GM12878 (cell line): ENCODE data around the gene TMEM170B. TPM values are rescaled to one million over a fixed set of nuclear protein-coding genes. Genes with fewer than 3 reads are reported as not detected.

ENCODE experiments used
- ATAC-seq: fragments of 200-7000 bp; cut with Tn5 transposase; 3 replicates; pipeline ENCODE4 v1.9.1; 2020; ENCODE audit warnings: mild to moderate bottlenecking, moderate library complexity
- BruUV-seq: library from RNA; stranded (reverse); fragments of 400-500 nt; replicated peaks from 2 replicates; lab custom pipeline; 2021; lab: Mats Ljungman, UMichigan
- CTCF ChIA-PET: fragments of 300-600 bp; sonication (Branson Sonifier 250); formaldehyde crosslinking; extraction: SDS; loops from one replicate; lab custom pipeline; 2021; ENCODE audit warnings: inconsistent platforms; lab: Yijun Ruan, JAX
- POLR2A ChIA-PET: fragments of 350-600 bp; formaldehyde crosslinking; extraction: SDS; loops from one replicate; lab custom pipeline; 2021; ENCODE audit warnings: inconsistent platforms; lab: Charles Lee
- RAD21 ChIA-PET: fragments of 300-600 bp; sonication (Branson Sonifier 250); formaldehyde crosslinking; loops from one replicate; lab custom pipeline; 2023; ENCODE audit warnings: antibody characterized with exemption; ENCODE audit not compliant: unreplicated experiment; lab: Charles Lee
- SMC1A ChIA-PET: fragments of 300-600 bp; sonication (Branson Sonifier 250); formaldehyde crosslinking; loops from one replicate; lab custom pipeline; 2023; ENCODE audit not compliant: unreplicated experiment, uncharacterized antibody; lab: Charles Lee
- DNase-seq: peaks from one replicate; pipeline ENCODE4 v3.0.0-alpha.2; 2011; ENCODE audit warnings: low read depth, low spot score
- FAIRE-seq: peaks from 3 replicates; lab custom pipeline; 2011; peaks lifted over from hg19 to GRCh38; lab: Jason Lieb, UNC
- H2AFZ ChIP-seq: 2 replicates; pipeline ENCODE4 v1.6.0; 2011; ENCODE audit warnings: low read depth, low read length, control low read depth; ENCODE audit not compliant: control insufficient read depth
- H3K27ac ChIP-seq: 2 replicates; pipeline ENCODE4 v1.5.1; 2011; ENCODE audit warnings: control low read depth; ENCODE audit not compliant: control insufficient read depth, insufficient read depth
- H3K27me3 ChIP-seq, 2 experiments: replicated peaks in 1 of 2; 2 replicates each; pipeline versions ENCODE4 v1.6.0 to v1.6.1; 2011; ENCODE audit warnings: low read length in 1 of 2; ENCODE audit not compliant: control insufficient read depth in 2 of 2, insufficient read depth in 2 of 2
- H3K36me3 ChIP-seq, 2 experiments: 2 replicates each; pipeline ENCODE4 v1.5.1; 2011; ENCODE audit warnings: low read length in 1 of 2; ENCODE audit not compliant: control insufficient read depth in 2 of 2, insufficient read depth in 2 of 2
- H3K4me1 ChIP-seq: 2 replicates; pipeline ENCODE4 v1.6.1; 2011; ENCODE audit warnings: mild to moderate bottlenecking, low read length, moderate library complexity, mixed read lengths; ENCODE audit not compliant: control insufficient read depth, insufficient read depth
- H3K4me2 ChIP-seq: 2 replicates; pipeline ENCODE4 v1.6.0; 2011; ENCODE audit warnings: control low read depth; ENCODE audit not compliant: control insufficient read depth, insufficient read depth
- H3K4me3 ChIP-seq: fragments of 200-600 bp; sonication (generic); 2 replicates; pipeline ENCODE4 v1.5.1; 2016
- H3K79me2 ChIP-seq: 2 replicates; pipeline ENCODE4 v1.6.0; 2011; ENCODE audit warnings: low read length; ENCODE audit not compliant: control insufficient read depth, insufficient read depth
- H3K9ac ChIP-seq: 2 replicates; pipeline ENCODE4 v1.8.0; 2011; ENCODE audit warnings: low read length, control low read depth, mixed read lengths; ENCODE audit not compliant: control insufficient read depth, insufficient read depth
- H3K9me3 ChIP-seq: replicated peaks from 3 replicates; pipeline ENCODE4 v1.5.1; 2011; ENCODE audit warnings: mild to moderate bottlenecking, low read length; ENCODE audit not compliant: control insufficient read depth, insufficient read depth
- H4K20me1 ChIP-seq: 2 replicates; pipeline ENCODE4 v1.6.0; 2011; ENCODE audit not compliant: control insufficient read depth, insufficient read depth
- BMI1 ChIP-seq: fragments of 450-650 bp; IDR thresholded peaks from 2 replicates; pipeline ENCODE4 v1.6.1; 2016; ENCODE audit warnings: mild to moderate bottlenecking, moderate library complexity, borderline replicate concordance
- BRCA1 ChIP-seq: IDR thresholded peaks from 2 replicates; pipeline ENCODE4 v1.6.1; 2011; ENCODE audit warnings: low read depth, low read length, improper control_type of control experiment
- IKZF2 ChIP-seq, 2 experiments: fragments of 450-650 bp; IDR thresholded peaks; 2 replicates each; pipeline ENCODE4 v1.6.1; 2017; ENCODE audit warnings: mild to moderate bottlenecking in 2 of 2, moderate library complexity in 2 of 2
- KLF5 ChIP-seq: fragments of 450-650 bp; IDR thresholded peaks from 2 replicates; pipeline ENCODE4 v1.6.1; 2014; ENCODE audit warnings: mild to moderate bottlenecking; ENCODE audit not compliant: partially characterized antibody
- MEF2B ChIP-seq: fragments of 450-650 bp; IDR thresholded peaks from 2 replicates; pipeline ENCODE4 v1.6.1; 2018; ENCODE audit warnings: mild to moderate bottlenecking, moderate library complexity; ENCODE audit not compliant: partially characterized antibody, poor library complexity, severe bottlenecking
- MTA2 ChIP-seq: fragments of 450-650 bp; IDR thresholded peaks from 2 replicates; pipeline ENCODE4 v1.6.1; 2016; ENCODE audit warnings: low read depth, mild to moderate bottlenecking, moderate library complexity
- NBN ChIP-seq: fragments of 450-650 bp; IDR thresholded peaks from 2 replicates; pipeline ENCODE4 v1.6.1; 2016
- NFIC ChIP-seq: IDR thresholded peaks from 2 replicates; pipeline ENCODE4 v1.6.1; 2012; ENCODE audit warnings: low read depth, mild to moderate bottlenecking, inconsistent platforms, low read length, moderate library complexity
- PAX5 ChIP-seq: IDR thresholded peaks from 2 replicates; pipeline ENCODE4 v1.6.1; 2011; ENCODE audit warnings: low read depth, low read length, borderline replicate concordance
- PAX8 ChIP-seq: fragments of 450-650 bp; IDR thresholded peaks from 2 replicates; pipeline ENCODE4 v1.6.1; 2017; ENCODE audit warnings: mild to moderate bottlenecking, moderate library complexity
- POLR2A ChIP-seq: IDR thresholded peaks from 2 replicates; pipeline ENCODE4 v1.6.1; 2011; ENCODE audit warnings: low read depth, mild to moderate bottlenecking, low read length
- RBBP5 ChIP-seq: fragments of 200-600 bp; sonication (generic); conservative IDR thresholded peaks from 2 replicates; pipeline ENCODE4 v1.6.1; 2016
- SIX5 ChIP-seq: IDR thresholded peaks from 2 replicates; pipeline ENCODE4 v1.6.1; 2011; ENCODE audit warnings: mild to moderate bottlenecking, low read depth, low read length, moderate library complexity; ENCODE audit not compliant: severe bottlenecking
- SREBF1 ChIP-seq: IDR thresholded peaks from 2 replicates; pipeline ENCODE4 v1.6.1; 2012; ENCODE audit warnings: mild to moderate bottlenecking, low read length
- ZSCAN29 ChIP-seq: fragments of 450-650 bp; IDR thresholded peaks from 2 replicates; pipeline ENCODE4 v1.6.1; 2017; ENCODE audit warnings: mild to moderate bottlenecking, moderate library complexity
- WGBS: methylation state at CpG from one replicate; pipeline ENCODE4 v1.1.6; 2016; ENCODE audit warnings: low lambda C conversion rate; ENCODE audit not compliant: insufficient replicate concordance, insufficient coverage; ENCODE audit errors: missing lambda C conversion rate; 5-methylcytosine and 5-hydroxymethylcytosine counted together
- in situ Hi-C: fragments of 300-500 bp; cut with MboI; formaldehyde crosslinking; loops from 9 replicates; pipeline ENCODE4 v1.14.3; 2018; ENCODE audit warnings: mixed read lengths
- intact Hi-C: fragments of 100-400 bp; cut with micrococcal nuclease; formaldehyde crosslinking; loops from one replicate; pipeline ENCODE4 v1.14.2; 2022; ENCODE audit not compliant: unreplicated experiment
- polyA plus RNA-seq, 11 experiments: library from polyadenylated mRNA; depleted of rRNA in 4 of 11; unstranded in 6 of 11; stranded (reverse) in 5 of 11; fragments of >200 nt; fragmentation: Nextera tagmentation in 4 of 11; fragmentation: Illumina TruSeq in 1 of 11; extraction: Ambion mirVana in 4 of 11; extraction: Trizol in 1 of 11; gene quantifications; 1 replicate in 1 of 11; 2 replicates in 10 of 11; pipeline versions ENCODE4 v1.2.1 to v1.2.3, GENCODE V29; 2011 to 2016; ENCODE audit warnings: inconsistent platforms in 2 of 11, missing spikeins in 2 of 11, low read depth in 1 of 11
- total RNA-seq, 4 experiments: library from RNA; depleted of rRNA in 3 of 4; stranded (reverse); fragments of >200 nt in 3 of 4; fragmentation: Illumina TruSeq in 1 of 4; extraction: Trizol in 1 of 4; gene quantifications; 2 replicates each; pipeline versions ENCODE4 v1.2.1 to v1.2.3, GENCODE V29; 2013 to 2021
- TF ChIP-seq, protein P1 (sequence below): fragments of 450-650 bp; IDR thresholded peaks from 2 replicates; pipeline ENCODE4 v1.6.1; 2017; ENCODE audit warnings: mild to moderate bottlenecking, moderate library complexity
- TF ChIP-seq, protein P2 (sequence below): fragments of 450-650 bp; formaldehyde crosslinking; IDR thresholded peaks from 2 replicates; pipeline ENCODE4 v1.4.0; 2020; ENCODE audit warnings: mild to moderate bottlenecking, moderate library complexity

Gene TMEM170B
- total and polyA plus RNA-seq, 10 of the 15 experiments (the other 5 are each of a cell fraction or from before 2014, with no cell fraction given): 0.38 to 10.3 (median 4.2) TPM

DNA sequence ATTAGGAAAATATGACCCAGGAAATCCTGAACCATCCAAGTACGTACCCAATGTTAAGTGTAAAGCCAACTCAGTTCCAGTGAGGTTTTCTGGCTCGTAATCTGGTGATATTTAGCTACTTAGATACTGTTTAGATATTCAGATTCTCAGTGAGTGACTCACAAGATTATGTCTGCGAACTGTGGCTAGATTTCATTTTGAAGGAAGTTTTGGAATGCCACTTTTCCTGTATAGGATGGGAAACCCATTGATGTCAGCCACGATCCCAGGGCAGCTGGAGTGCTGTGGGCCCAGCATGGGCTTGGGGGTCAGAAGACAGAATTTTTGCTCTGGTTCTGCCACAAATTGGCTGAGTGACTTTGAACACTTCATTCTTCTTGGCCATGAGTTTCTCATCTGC is 76.3 kb downstream of the TMEM170B start:
- no peaks in the 10 kb centered on the region for H4K20me1 ChIP-seq
- no peak for TF ChIP-seq IKZF2 (IDR thresholded peaks at IDR 0.05)
- TF ChIP-seq ZSCAN29: no peak
- TF ChIP-seq MEF2B: no peak
- no peak for TF ChIP-seq NFIC
- TF ChIP-seq PAX5: no peak
- TF ChIP-seq BMI1: no peak
- TF ChIP-seq, protein P1, sequence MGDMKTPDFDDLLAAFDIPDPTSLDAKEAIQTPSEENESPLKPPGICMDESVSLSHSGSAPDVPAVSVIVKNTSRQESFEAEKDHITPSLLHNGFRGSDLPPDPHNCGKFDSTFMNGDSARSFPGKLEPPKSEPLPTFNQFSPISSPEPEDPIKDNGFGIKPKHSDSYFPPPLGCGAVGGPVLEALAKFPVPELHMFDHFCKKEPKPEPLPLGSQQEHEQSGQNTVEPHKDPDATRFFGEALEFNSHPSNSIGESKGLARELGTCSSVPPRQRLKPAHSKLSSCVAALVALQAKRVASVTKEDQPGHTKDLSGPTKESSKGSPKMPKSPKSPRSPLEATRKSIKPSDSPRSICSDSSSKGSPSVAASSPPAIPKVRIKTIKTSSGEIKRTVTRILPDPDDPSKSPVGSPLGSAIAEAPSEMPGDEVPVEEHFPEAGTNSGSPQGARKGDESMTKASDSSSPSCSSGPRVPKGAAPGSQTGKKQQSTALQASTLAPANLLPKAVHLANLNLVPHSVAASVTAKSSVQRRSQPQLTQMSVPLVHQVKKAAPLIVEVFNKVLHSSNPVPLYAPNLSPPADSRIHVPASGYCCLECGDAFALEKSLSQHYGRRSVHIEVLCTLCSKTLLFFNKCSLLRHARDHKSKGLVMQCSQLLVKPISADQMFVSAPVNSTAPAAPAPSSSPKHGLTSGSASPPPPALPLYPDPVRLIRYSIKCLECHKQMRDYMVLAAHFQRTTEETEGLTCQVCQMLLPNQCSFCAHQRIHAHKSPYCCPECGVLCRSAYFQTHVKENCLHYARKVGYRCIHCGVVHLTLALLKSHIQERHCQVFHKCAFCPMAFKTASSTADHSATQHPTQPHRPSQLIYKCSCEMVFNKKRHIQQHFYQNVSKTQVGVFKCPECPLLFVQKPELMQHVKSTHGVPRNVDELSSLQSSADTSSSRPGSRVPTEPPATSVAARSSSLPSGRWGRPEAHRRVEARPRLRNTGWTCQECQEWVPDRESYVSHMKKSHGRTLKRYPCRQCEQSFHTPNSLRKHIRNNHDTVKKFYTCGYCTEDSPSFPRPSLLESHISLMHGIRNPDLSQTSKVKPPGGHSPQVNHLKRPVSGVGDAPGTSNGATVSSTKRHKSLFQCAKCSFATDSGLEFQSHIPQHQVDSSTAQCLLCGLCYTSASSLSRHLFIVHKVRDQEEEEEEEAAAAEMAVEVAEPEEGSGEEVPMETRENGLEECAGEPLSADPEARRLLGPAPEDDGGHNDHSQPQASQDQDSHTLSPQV: no peak
- no peak for TF ChIP-seq RBBP5
- TF ChIP-seq POLR2A: no peak
- no peak for TF ChIP-seq PAX8
- no peak for TF ChIP-seq MTA2
- no peak for TF ChIP-seq BRCA1
- no peak for TF ChIP-seq SIX5
- TF ChIP-seq SREBF1: no peak
- TF ChIP-seq, protein P2, sequence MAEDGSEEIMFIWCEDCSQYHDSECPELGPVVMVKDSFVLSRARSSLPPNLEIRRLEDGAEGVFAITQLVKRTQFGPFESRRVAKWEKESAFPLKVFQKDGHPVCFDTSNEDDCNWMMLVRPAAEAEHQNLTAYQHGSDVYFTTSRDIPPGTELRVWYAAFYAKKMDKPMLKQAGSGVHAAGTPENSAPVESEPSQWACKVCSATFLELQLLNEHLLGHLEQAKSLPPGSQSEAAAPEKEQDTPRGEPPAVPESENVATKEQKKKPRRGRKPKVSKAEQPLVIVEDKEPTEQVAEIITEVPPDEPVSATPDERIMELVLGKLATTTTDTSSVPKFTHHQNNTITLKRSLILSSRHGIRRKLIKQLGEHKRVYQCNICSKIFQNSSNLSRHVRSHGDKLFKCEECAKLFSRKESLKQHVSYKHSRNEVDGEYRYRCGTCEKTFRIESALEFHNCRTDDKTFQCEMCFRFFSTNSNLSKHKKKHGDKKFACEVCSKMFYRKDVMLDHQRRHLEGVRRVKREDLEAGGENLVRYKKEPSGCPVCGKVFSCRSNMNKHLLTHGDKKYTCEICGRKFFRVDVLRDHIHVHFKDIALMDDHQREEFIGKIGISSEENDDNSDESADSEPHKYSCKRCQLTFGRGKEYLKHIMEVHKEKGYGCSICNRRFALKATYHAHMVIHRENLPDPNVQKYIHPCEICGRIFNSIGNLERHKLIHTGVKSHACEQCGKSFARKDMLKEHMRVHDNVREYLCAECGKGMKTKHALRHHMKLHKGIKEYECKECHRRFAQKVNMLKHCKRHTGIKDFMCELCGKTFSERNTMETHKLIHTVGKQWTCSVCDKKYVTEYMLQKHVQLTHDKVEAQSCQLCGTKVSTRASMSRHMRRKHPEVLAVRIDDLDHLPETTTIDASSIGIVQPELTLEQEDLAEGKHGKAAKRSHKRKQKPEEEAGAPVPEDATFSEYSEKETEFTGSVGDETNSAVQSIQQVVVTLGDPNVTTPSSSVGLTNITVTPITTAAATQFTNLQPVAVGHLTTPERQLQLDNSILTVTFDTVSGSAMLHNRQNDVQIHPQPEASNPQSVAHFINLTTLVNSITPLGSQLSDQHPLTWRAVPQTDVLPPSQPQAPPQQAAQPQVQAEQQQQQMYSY (CRISPR knock-in tag): no peak
- no peak for TF ChIP-seq NBN
- TF ChIP-seq KLF5: no peak
- no peak for ATAC-seq
- no peak overlapping the region for H3K4me2 ChIP-seq
- in situ Hi-C loops: no loop called here
- no peak for FAIRE-seq
- H3K9ac ChIP-seq: no peak overlapping the region
- H3K4me1 ChIP-seq: no peaks in the 10 kb centered on the region
- H3K27me3 ChIP-seq: no peaks in the 10 kb centered on the region
- ChIA-PET CTCF (interaction anchor here (1.5 kb wide), 1 partner anchor 41 kb away, joined by 3 read pairs; no protein-coding TSS in a partner anchor), RAD21 (interaction anchor here (1.0 kb wide), 1 partner anchor 988 kb away, joined by 3 read pairs; no protein-coding TSS in a partner anchor), SMC1A (interaction anchor here (1.0 to 1.7 kb wide), 3 partner anchors 16 to 677 kb away, joined by 3 to 4 read pairs (median 3); partner anchors contain the start of gene EDN1), POLR2A (interaction anchor here (0.7 to 1.0 kb wide), 2 partner anchors 20 to 95 kb away, joined by 3 read pairs; no protein-coding TSS in a partner anchor)
- WGBS: 17% methylated on average over 4 of the region's 4 CpGs
- no peaks in the 10 kb centered on the region for H3K79me2 ChIP-seq
- no peak overlapping the region for H3K4me3 ChIP-seq
- H3K36me3 ChIP-seq: no peaks in the 10 kb centered on the region
- no peak overlapping the region for H3K27ac ChIP-seq
- no peak overlapping the region; the same call in 1 of the 2 replicates for H2AFZ ChIP-seq
- BruUV-seq: no TSS peak
- H3K9me3 ChIP-seq: no peaks in the 10 kb centered on the region
- DNase-seq: no peak
- intact Hi-C loops: no loop called here
